ENCODE measurements around the gene ATRN.

GRCh38 chr20:3446779-3447178 is 24.0 kb upstream of the ATRN start:
- TF ChIP-seq CTCF (conservative IDR thresholded peaks at IDR 0.05; ENCODE audit: low read length) (no peak), EZH2phosphoT487 (IDR thresholded peaks at IDR 0.05; ENCODE audit: borderline replicate concordance, low read depth, low read length) (no peak)

Measured in OCI-LY7 (cell line).